ENCODE results near the gene KITLG.

- TF ChIP-seq ZFP30 (CRISPR knock-in tag; IDR thresholded peaks at IDR 0.05) (no peak), ARNTL (CRISPR knock-in tag; IDR thresholded peaks at IDR 0.05; ENCODE audit: borderline replicate concordance, low read depth) (no peak), ZFP3 (CRISPR knock-in tag; IDR thresholded peaks at IDR 0.05) (no peak), CSDC2 (CRISPR knock-in tag; IDR thresholded peaks at IDR 0.05) (no peak), ZNF70 (CRISPR knock-in tag; IDR thresholded peaks at IDR 0.05) (no peak), TOX (CRISPR knock-in tag; IDR thresholded peaks at IDR 0.05; ENCODE audit: borderline replicate concordance) (no peak)
- TF ChIP-seq, protein P1, sequence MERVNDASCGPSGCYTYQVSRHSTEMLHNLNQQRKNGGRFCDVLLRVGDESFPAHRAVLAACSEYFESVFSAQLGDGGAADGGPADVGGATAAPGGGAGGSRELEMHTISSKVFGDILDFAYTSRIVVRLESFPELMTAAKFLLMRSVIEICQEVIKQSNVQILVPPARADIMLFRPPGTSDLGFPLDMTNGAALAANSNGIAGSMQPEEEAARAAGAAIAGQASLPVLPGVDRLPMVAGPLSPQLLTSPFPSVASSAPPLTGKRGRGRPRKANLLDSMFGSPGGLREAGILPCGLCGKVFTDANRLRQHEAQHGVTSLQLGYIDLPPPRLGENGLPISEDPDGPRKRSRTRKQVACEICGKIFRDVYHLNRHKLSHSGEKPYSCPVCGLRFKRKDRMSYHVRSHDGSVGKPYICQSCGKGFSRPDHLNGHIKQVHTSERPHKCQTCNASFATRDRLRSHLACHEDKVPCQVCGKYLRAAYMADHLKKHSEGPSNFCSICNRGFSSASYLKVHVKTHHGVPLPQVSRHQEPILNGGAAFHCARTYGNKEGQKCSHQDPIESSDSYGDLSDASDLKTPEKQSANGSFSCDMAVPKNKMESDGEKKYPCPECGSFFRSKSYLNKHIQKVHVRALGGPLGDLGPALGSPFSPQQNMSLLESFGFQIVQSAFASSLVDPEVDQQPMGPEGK (CRISPR knock-in tag; IDR thresholded peaks at IDR 0.05; ENCODE audit: borderline replicate concordance), result no peak
These were observed 45.1 kb upstream of the KITLG start for GRCh38 chr12:88625356-88625755.
